Hematopoietic multipotent progenitor cell treated with erythropoietin and hydrocortisone succinate and interleukin-3 and kit ligand, for 6 days (in vitro differentiated cells): ENCODE data around the gene RAD51D.
"Not testable (repeated sequence)": the region's sequence is repeated elsewhere in the genome, so short reads cannot be mapped to it uniquely, and the experiment has no call there.

ENCODE experiments used
- DNase-seq: peaks from one replicate; pipeline ENCODE4 v3.0.0-alpha.2; 2015

Gene RAD51D

DNA sequence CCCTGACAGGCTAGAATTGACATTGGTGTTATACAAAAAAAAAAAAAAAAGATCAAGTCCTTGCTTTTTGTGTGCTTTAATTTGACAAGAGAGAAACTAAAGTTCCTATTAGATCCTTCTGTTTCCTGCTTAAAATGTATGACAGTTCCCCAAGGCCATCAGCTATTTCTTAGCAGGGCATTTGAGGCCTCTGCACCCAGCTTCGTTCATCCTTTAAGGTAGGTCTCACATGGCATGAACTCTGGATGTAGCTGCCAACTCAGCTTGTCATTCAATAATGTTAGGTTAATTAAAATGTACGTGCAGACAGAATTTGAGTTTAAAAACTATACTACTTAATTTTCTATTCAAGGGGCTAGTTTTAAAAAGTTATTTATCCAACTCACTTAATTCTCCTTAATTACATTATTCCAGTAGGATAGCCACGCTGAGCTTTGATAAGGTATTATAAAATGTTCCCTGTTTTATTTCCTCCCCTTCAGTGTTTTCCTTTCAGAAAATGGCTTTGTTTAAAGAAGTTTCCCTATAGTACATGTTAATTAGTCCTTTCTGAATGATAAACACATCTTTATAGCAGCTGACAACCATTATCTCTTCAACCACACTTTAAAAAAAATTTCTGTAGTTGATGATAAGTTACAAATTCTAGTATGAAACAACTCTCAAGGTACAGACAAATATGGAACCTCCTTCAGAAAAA lies 55.0 kb downstream of the RAD51D start:
- DNase-seq: peak; percentile 82

DNA sequence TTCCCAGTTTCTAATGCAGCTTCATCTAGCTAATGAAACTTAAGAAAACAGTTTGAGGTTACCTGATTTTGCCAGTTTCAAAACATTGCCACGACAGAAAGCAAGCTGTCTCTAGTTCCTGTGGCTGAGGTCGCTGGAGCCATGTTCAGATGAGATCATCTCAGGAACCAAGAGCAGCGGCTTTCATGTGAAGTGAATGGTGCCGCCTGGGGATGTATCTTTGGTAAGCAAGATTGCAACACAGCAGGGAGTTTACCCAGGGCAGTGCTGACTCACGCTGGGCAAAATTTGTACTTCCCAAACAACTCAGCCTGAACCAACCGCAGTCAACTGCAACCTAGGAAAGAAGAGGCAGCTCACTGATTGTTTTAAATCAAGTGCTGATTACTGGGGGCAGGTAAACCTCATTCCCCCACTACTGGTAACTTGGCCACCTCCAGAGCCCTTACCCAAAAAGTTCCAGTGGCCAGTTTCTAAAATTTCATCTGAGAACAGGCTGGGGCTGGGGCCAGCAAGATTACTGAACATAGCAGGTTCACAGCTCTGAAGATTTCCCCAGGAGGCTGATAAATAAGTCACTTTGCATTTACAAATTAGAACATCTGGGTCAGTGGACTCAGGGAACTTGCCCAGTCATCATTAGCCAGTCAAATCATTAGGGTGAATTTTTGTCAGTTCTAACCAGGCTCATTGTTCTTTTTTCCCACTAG lies 56.0 kb downstream of the RAD51D start, which contains the start of gene RFFL:
Gene RFFL, minus strand, starts transcription at position 194 of the 710 bp plus-strand sequence. CDS start 37,154 bp downstream, outside the sequence.
- peak; percentile 97 for DNase-seq

- no peak for DNase-seq
Observed at GRCh38 chr17:35062308-35062707, 57.4 kb downstream of the RAD51D start.

GRCh38 chr17:35057332-35057915 lies 62.2 kb downstream of the RAD51D start:
- DNase-seq: no peak

DNA sequence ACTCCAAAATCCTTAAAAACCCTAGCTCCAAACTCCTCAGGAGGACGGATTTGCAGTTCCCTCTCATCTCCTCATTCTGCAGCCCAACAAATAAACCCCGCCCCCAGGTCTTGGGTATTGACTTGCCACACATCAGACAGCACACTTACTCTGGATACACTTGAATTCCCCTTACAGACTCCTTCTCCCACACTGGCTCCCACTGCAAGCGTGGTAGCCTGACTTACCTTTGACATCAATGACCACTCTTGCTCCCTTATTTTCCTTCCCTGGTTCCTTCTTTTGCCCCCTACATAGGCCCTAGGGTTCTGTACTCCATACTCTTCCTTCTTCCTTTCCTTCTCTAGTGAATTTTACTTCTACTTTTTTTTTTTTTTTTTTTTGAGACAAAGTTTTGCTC lies 63.6 kb downstream of the RAD51D start:
- no peak for DNase-seq

DNA sequence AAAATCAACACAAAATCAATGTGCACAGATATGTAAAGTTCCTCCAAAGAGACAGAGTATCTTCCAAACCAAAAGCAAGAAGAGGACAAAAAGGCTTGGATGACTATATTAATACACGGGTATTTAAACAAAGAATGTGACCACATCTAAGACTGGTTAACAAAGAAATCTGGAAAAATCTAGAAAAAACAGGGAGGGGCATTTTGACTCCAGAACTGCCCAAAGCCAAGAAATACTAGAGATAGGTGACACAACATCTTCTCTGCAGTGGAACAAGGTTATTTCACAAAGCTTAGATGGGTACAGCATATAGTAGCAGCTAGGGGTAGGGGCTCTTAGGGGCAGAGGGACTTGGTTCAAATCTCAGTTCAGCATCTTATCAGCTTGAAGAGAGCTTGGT lies 66.5 kb downstream of the RAD51D start:
- no peak for DNase-seq

DNA sequence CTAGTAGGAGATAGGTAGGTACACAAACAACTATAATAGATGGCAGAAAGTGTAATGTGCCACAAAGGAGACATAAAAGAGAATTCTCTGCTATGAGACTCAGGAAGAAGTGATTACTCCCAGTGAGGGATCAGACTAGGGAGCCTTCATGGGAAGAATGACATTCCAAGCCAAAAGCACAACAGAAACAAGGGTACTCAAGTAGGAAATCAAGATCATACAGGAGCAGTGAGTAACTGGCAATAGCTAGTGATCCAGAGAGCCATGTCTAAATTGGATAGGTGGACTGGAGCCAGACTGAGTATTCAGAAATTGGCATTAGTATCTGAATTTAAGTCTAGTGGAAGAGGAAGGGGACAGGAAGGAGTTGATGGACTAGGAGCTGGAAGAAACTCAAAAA lies 66.9 kb downstream of the RAD51D start:
- no peak for DNase-seq

DNA sequence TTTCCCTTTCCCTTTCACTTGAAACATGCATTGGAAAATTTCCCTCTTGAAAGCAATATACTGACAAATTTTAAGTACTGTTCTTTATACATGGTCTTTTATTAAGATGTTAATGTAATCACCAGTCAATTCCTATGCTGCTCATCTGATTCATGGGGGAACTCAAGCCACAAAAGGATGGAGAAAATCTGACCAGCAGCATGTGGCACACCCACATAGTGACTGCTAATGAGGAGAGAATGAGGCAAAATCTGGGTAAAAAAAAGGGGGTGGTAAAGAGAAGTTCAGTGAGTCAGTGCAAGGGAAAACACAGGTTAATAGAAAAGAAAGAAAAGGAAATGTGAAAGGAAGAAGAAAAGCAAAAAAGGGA lies 67.4 kb downstream of the RAD51D start:
- DNase-seq: no peak

GRCh38 chr17:35051579-35052240 lies 68.0 kb downstream of the RAD51D start:
- DNase-seq: peak; percentile 40

GRCh38 chr17:35051183-35051578 lies 68.5 kb downstream of the RAD51D start:
- peak; percentile 78 for DNase-seq

DNA sequence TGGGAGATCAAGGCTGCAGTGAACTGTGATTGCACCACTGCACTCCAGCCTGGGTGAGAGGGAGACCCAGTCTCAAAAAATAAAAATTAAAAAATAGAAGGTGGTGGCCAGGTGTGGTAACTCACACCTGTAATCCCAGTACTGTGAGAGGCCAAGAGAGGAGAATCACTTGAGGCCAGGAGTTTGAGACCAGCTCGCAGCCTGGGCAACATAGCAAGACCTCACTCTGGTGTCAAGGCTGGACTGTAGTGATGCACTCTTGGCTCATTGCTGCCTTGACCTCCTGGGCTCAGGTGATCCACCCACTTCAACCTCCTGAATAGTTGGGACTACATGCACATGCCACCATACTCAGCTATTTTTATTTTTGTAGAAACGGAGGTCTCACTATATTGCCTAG lies 69.5 kb downstream of the RAD51D start:
- DNase-seq: no peak

GRCh38 chr17:35048685-35049379 lies 70.8 kb downstream of the RAD51D start:
- no peak for DNase-seq

DNA sequence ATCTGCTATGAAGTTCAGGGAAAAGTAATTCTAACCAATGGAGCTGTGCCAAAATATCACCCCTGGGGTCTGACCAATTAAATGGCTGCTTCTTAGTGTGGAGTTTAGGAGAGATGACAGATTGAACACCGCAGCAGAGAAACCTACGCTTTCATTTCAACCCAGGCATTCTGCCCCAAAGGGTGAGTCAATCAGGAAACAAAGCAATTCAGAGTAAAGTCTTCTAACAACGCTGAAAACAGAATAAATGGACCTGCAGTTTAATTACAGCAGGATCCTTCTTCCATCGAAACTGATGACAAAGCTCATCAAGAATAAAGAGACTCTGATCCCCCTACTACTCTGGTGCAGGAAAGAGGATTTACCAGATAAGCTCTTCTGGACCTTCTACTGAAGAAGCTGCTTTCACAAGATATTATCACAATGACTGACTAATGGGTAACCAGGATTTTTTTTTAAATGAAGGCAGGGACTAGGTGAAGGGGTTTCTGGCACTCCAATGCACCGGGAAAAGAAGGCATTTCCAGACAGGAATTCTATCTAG lies 72.8 kb downstream of the RAD51D start:
- DNase-seq: peak; percentile 26

- no peak for DNase-seq
Observed at GRCh38 chr17:35046245-35046644, 73.4 kb downstream of the RAD51D start.

GRCh38 chr17:35045458-35045979 lies 74.1 kb downstream of the RAD51D start:
- DNase-seq: not testable (repeated sequence)

DNA sequence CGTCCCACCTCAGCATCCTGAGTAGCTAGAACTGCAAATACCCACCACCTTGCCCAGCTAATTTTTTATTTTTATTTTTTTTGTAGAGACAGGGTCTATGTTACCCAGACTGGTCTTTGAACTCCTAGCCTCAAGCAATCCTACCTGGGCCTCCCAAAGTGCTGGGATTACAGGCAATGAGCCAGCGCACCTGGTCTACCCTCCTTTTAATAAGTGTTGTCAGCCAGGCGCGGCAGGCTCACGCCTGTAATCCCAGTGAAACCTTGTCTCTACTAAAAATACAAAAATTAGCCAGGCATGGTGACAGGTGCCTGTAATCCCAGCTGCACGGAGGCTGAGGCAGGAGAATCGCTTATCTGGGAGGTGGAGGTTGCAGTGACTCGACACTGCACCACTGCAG lies 75.5 kb downstream of the RAD51D start:
- DNase-seq: no peak
